Uterus (tissue), 4 donors: Measurements from ENCODE around the gene PUS3. TPM values are rescaled to one million over a fixed set of nuclear protein-coding genes. Genes with fewer than 3 reads are reported as not detected.
"Not testable (repeated sequence)": the region's sequence is repeated elsewhere in the genome, so short reads cannot be mapped to it uniquely, and the experiment has no call there.

Experiments used
- DNase-seq, 2 donors: peaks; one replicate each; pipeline ENCODE4 v3.0.0-alpha.2; 2019 to 2020
- H3K27ac ChIP-seq, 2 donors: fragments of 200-600 bp; sonication (generic); 1 replicate in 1 of 2; 2 replicates in 1 of 2; pipeline ENCODE4 v1.5.1; 2016 to 2018
- H3K27me3 ChIP-seq, 2 donors: fragments of 200-600 bp; sonication (generic); one replicate each; pipeline ENCODE4 v1.5.1; 2018 to 2019; ENCODE audit warnings: control low read depth in 1 of 2
- H3K36me3 ChIP-seq, 2 donors: fragments of 200-600 bp; sonication (generic); one replicate each; pipeline ENCODE4 v1.5.1; 2019; ENCODE audit warnings: control low read depth in 1 of 2
- H3K4me1 ChIP-seq, 2 donors: fragments of 200-600 bp; sonication (generic); one replicate each; pipeline ENCODE4 v1.5.1; 2018 to 2019; ENCODE audit warnings: control low read depth in 1 of 2
- H3K4me3 ChIP-seq, 2 donors: fragments of 200-600 bp; sonication (generic); 1 replicate in 1 of 2; 2 replicates in 1 of 2; pipeline ENCODE4 v1.5.1; 2018 to 2019; ENCODE audit warnings: mild to moderate bottlenecking in 1 of 2
- H3K9me3 ChIP-seq, 2 donors: fragments of 200-600 bp; sonication (generic); one replicate each; pipeline ENCODE4 v1.5.1; 2019; ENCODE audit warnings: control low read depth in 1 of 2
- POLR2A ChIP-seq, 2 donors: fragments of 450-650 bp; IDR thresholded peaks; one replicate each; pipeline ENCODE4 v1.6.1; 2016; ENCODE audit warnings: antibody characterized with exemption in 2 of 2, mild to moderate bottlenecking in 1 of 2, moderate library complexity in 1 of 2
- intact Hi-C: fragments of 100-400 bp; cut with DNase I; formaldehyde crosslinking; loops from one replicate; pipeline ENCODE4 v1.15.1; 2023; ENCODE audit warnings: low total_unique reads
- total RNA-seq, 4 donors: library from RNA; depleted of rRNA in 3 of 4; stranded (reverse); fragments of >200 nt in 3 of 4; gene quantifications; one replicate each; pipeline versions ENCODE4 v1.1.0 to v1.2.4, GENCODE V29; 2014 to 2023
- TF ChIP-seq, protein P1 (sequence below), 4 experiments: fragments of 200-600 bp in 2 of 4; fragments of 450-650 bp in 2 of 4; sonication (generic) in 2 of 4; IDR thresholded peaks; one replicate each; pipeline ENCODE4 v1.5.1; 2016 to 2019; ENCODE audit warnings: antibody characterized with exemption in 4 of 4, mild to moderate bottlenecking in 2 of 4, moderate library complexity in 1 of 4
- donor health status: DM: yes; HTN: yes; CAD: no.

PUS3 gene
- total RNA-seq, 4 donors from 2014 or later = 1.8 to 19.4 (median 10.2) TPM

DNA sequence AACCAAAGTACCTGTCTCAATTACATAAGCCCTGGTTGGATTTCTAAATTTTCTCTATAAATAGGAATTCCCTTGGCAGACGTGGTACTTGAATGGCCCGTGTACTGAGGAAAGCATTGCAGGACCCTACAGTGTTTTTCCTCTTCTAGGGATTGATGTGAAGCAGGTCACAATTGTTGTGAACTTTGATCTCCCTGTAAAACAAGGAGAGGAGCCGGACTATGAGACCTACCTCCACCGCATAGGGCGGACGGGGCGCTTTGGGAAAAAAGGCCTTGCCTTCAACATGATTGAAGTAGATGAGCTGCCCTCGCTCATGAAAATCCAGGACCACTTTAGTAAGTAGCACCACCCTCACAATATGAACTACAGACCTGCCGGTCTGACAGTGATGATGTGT, 18.0 kb upstream of the PUS3 start:
- H3K27me3 ChIP-seq = no peaks in the 10 kb centered on the region
- no peaks in the 10 kb centered on the region for H3K4me1 ChIP-seq
- intact Hi-C loops = loop anchor here (5.0 kb wide), 1 partner anchor 271 kb away; no protein-coding TSS in a partner anchor
- no peak for DNase-seq
- no peaks in the 10 kb centered on the region for H3K9me3 ChIP-seq
- TF ChIP-seq, protein P1, sequence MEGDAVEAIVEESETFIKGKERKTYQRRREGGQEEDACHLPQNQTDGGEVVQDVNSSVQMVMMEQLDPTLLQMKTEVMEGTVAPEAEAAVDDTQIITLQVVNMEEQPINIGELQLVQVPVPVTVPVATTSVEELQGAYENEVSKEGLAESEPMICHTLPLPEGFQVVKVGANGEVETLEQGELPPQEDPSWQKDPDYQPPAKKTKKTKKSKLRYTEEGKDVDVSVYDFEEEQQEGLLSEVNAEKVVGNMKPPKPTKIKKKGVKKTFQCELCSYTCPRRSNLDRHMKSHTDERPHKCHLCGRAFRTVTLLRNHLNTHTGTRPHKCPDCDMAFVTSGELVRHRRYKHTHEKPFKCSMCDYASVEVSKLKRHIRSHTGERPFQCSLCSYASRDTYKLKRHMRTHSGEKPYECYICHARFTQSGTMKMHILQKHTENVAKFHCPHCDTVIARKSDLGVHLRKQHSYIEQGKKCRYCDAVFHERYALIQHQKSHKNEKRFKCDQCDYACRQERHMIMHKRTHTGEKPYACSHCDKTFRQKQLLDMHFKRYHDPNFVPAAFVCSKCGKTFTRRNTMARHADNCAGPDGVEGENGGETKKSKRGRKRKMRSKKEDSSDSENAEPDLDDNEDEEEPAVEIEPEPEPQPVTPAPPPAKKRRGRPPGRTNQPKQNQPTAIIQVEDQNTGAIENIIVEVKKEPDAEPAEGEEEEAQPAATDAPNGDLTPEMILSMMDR (IDR thresholded peaks at IDR 0.05) = no peak
- TF ChIP-seq POLR2A (IDR thresholded peaks at IDR 0.05) = no peak
- no peak overlapping the region for H3K27ac ChIP-seq
- H3K36me3 ChIP-seq = no peaks in the 10 kb centered on the region
- no peak overlapping the region for H3K4me3 ChIP-seq

DNA sequence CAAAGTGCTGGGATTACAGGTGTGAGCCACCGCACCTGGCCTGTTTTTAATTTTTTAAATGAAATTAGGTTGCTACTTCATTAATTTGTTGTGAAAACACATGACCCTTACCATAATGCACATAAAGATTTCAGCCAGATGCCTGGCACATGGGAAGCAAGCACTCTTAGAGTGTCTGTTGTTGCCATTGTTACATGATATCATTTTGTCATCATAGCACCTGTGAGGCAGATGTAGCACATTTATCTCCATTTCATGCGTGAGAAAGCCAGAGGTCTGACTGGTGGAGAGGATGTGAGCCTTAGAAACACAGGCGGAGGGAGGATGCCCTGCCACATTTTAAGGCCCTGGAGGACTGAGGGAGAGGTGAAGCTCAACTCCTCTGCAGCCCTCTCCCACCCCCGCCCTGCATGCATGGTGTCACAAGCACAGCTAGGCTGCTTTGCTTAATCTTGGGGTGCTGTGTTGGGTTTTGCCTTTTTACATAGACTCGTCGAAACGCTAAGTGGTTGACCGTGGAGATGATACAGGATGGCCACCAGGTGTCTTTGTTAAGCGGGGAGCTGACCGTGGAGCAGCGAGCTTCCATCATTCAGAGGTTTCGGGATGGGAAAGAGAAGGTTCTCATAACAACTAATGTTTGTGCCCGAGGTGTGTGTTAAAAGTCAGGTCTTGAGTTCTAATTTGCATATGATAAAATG, 15.3 kb upstream of the PUS3 start:
- intact Hi-C loops = no loop called here
- H3K4me1 ChIP-seq = no peaks in the 10 kb centered on the region

DNA sequence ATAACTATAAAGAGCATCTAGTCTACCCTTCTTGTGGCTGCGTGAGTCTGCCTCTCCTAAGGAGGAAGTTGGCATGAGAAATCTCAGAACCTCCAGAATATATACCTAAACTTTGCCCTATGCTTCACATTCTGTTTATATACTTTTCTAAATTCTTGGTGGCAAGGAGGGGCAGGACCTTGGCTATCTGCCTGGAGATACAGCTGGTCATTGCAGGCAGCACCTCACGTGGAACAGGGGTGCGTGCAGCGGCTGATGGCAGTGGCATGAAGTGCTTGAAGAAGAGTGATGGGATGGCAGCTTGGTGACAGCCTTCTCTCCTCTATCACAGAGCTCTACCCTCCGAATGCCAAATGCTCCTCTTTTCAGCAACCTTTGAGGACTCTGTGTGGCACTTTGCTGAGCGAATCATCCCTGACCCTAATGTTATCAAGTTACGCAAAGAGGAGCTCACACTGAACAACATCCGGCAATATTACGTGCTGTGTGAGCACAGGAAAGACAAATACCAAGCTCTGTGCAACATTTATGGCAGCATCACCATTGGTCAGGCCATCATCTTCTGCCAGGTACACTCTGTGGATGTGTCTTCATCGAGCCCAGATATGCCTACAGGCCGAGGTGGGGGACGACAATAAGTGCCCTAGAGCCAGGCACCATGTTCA, 13.8 kb upstream of the PUS3 start:
- TF ChIP-seq, protein P1 (IDR thresholded peaks at IDR 0.05) = no peak
- TF ChIP-seq POLR2A (IDR thresholded peaks at IDR 0.05) = no peak
- Histone ChIP-seq H3K9me3 (no peaks in the 10 kb centered on the region), H3K4me3 (no peak overlapping the region), H3K4me1 (no peaks in the 10 kb centered on the region), H3K27ac (no peak overlapping the region), H3K36me3 (no peaks in the 10 kb centered on the region), H3K27me3 (no peaks in the 10 kb centered on the region)
- DNase-seq = no peak
- intact Hi-C loops = no loop called here

More for the DNA sequence above, 15.3 kb upstream of the PUS3 start:
- H3K27ac ChIP-seq = no peak overlapping the region
- no peak for DNase-seq
- H3K36me3 ChIP-seq = no peaks in the 10 kb centered on the region
- no peak overlapping the region for H3K4me3 ChIP-seq
- TF ChIP-seq POLR2A (IDR thresholded peaks at IDR 0.05) = no peak
- TF ChIP-seq, protein P1 (IDR thresholded peaks at IDR 0.05) = no peak
- no peaks in the 10 kb centered on the region for H3K27me3 ChIP-seq
- H3K9me3 ChIP-seq = no peaks in the 10 kb centered on the region

DNA sequence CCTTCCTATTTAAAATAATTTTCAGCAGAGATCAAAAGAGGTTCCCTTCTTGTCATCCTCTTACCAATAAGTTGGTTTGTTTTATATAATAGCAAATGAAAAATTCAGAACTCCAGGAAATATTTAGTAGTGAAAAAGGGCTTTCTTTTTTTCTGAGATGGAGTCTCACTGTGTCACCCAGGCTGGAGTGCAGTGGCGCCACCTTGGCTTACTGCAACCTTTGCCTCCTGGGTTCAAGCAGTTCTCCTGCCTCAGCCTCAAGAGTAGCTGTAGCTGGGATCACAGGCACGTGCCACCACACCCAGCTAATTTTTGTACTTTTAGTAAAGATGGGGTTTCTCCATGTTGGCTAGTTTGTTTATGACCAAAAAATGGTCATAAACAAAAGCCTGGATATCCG, 11.6 kb upstream of the PUS3 start:
- H3K9me3 ChIP-seq = not testable (repeated sequence)

DNA sequence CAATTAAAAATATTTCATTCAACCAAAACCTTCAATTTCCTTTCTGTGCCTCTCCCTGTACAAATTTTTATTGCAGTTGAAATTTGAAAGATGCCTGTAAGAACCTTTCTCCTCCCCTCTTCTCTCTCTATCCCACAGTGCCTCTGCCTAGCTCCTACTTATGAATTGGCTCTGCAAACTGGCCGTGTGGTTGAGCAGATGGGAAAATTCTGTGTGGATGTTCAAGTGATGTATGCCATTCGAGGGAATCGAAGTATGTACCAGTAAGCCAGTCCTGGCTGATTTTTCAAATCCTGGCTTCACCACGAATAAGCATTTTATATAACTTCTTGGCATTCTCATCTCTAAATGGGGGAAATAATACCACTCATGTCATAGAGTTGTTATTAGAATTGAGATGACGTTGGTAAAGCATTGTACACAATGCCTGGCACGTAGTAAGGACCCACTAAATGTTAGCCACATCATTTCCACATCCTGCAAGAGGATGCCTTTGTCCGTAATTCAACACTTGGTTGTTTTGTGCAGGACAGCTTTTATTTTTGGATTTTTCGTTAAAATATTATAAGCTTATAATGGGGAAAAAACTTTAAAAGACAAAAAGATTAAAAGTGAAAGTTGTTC, 7.3 kb upstream of the PUS3 start:
- H3K36me3 ChIP-seq = no peaks in the 10 kb centered on the region
- intact Hi-C loops = no loop called here
- H3K4me1 ChIP-seq = no peaks in the 10 kb centered on the region
- H3K27me3 ChIP-seq = peaks cover 0 to 9% of the 10 kb centered on the region in 2 donors
- H3K4me3 ChIP-seq = no peak overlapping the region
- TF ChIP-seq, protein P1 (IDR thresholded peaks at IDR 0.05) = no peak
- TF ChIP-seq POLR2A (IDR thresholded peaks at IDR 0.05) = no peak
- no peaks in the 10 kb centered on the region for H3K9me3 ChIP-seq
- no peak overlapping the region for H3K27ac ChIP-seq
- no peak for DNase-seq

More for the DNA sequence above, 11.6 kb upstream of the PUS3 start:
- H3K27ac ChIP-seq, intact Hi-C loops, H3K4me3 ChIP-seq, DNase-seq, H3K27me3 ChIP-seq, H3K36me3 ChIP-seq, H3K4me1 ChIP-seq: not testable (repeated sequence)
